Sigmoid colon (tissue), 7 donors: ENCODE data around the gene S100A7A. TPM values are rescaled to one million over a fixed set of nuclear protein-coding genes. Genes with fewer than 3 reads are reported as not detected.

Source experiments
- DNase-seq: peaks from one replicate; pipeline ENCODE4 v3.0.0-alpha.2; 2019
- H3K27ac ChIP-seq, 4 donors: fragments of 200-600 bp; sonication (generic); one replicate each; pipeline ENCODE4 v1.5.1; 2016 to 2019; ENCODE audit warnings: mild to moderate bottlenecking in 1 of 4
- H3K27me3 ChIP-seq, 3 donors: fragments of 200-600 bp; sonication (generic); one replicate each; pipeline ENCODE4 v1.5.1; 2019; ENCODE audit warnings: mild to moderate bottlenecking in 1 of 3
- H3K36me3 ChIP-seq, 4 donors: fragments of 200-600 bp; sonication (generic); one replicate each; pipeline ENCODE4 v1.5.1; 2016 to 2019
- H3K4me1 ChIP-seq, 4 donors: fragments of 200-600 bp; sonication (generic); one replicate each; pipeline ENCODE4 v1.5.1; 2017 to 2019
- H3K4me3 ChIP-seq, 4 donors: fragments of 200-600 bp; sonication (generic); one replicate each; pipeline ENCODE4 v1.5.1; 2017 to 2019; ENCODE audit warnings: mild to moderate bottlenecking in 2 of 4, moderate library complexity in 1 of 4
- H3K9me3 ChIP-seq, 4 donors: fragments of 200-600 bp in 3 of 4; sonication (generic) in 3 of 4; one replicate each; pipeline versions ENCODE4 v1.5.1 to v1.6.1; 2013 to 2019
- EP300 ChIP-seq, 4 donors: sonication (generic); formaldehyde crosslinking; IDR thresholded peaks; one replicate each; pipeline ENCODE4 v1.6.1; 2017; ENCODE audit warnings: antibody characterized with exemption in 4 of 4
- POLR2A ChIP-seq, 2 donors: fragments of 450-650 bp; IDR thresholded peaks; one replicate each; pipeline ENCODE4 v1.6.1; 2016; ENCODE audit warnings: antibody characterized with exemption in 2 of 2, mild to moderate bottlenecking in 2 of 2, moderate library complexity in 2 of 2
- POLR2AphosphoS5 ChIP-seq, 4 donors: sonication (generic); formaldehyde crosslinking; IDR thresholded peaks; one replicate each; pipeline ENCODE4 v1.6.1; 2017; ENCODE audit warnings: antibody characterized with exemption in 4 of 4
- WGBS, 2 donors: extraction: QIAGEN DNeasy Blood & Tissue Kit; methylation state at CpG; one replicate each; pipeline ENCODE4 v1.1.7; 2013; 5-methylcytosine and 5-hydroxymethylcytosine counted together
- intact Hi-C: fragments of 100-400 bp; cut with DNase I; formaldehyde crosslinking; loops from one replicate; pipeline ENCODE4 v1.15.1; 2023
- polyA plus RNA-seq, 3 donors: library from polyadenylated mRNA; stranded (reverse); fragments of 200-250 nt; gene quantifications; one replicate each; pipeline ENCODE4 v1.2.3, GENCODE V29; 2013
- total RNA-seq, 4 donors: library from RNA; depleted of rRNA; stranded (reverse); fragments of >200 nt; gene quantifications; one replicate each; pipeline ENCODE4 v1.1.0, GENCODE V29; 2016
- TF ChIP-seq, protein P1 (sequence below), 4 experiments: fragments of 450-650 bp in 3 of 4; fragments of 200-600 bp in 1 of 4; IDR thresholded peaks; one replicate each; pipeline ENCODE4 v1.5.1; 2016 to 2019; ENCODE audit warnings: antibody characterized with exemption in 4 of 4, mild to moderate bottlenecking in 3 of 4, moderate library complexity in 2 of 4
- donor health status: healthy with polysubstance abuse.
- donor health status: Bipolar disorder and iron deficiency.
- donor health status: healthy.

S100A7A gene
- total and polyA plus RNA-seq, 7 donors, result not detected

DNA sequence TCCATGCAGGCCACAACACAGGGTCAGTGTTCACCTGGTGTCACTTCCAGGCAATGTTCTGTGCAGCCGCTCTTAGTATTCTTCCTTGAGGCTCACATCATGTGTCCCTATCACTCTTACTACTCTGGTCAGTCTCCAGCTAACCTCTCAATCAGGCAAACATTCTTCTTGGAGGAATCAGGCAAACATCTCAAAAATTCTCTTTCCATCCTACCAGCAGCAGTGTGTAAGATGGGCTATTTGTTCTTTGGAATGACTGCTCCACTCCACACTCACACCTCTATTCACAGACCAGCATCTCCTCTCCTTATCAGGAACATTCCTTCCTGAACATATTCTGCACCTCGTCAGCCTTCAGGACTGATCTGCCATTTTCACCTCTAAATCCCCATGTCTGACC lies 4.0 kb downstream of the S100A7A start:
- H3K4me1 ChIP-seq, result no peaks in the 10 kb centered on the region
- DNase-seq, result no peak
- WGBS, 2 donors, result 75 to 81% methylated on average over 2 of the region's 2 CpGs
- H3K9me3 ChIP-seq, result no peaks in the 10 kb centered on the region
- no peak overlapping the region for H3K4me3 ChIP-seq
- H3K36me3 ChIP-seq, result no peaks in the 10 kb centered on the region
- H3K27me3 ChIP-seq, result peaks cover 0 to 4% (median 0%) of the 10 kb centered on the region in 3 donors
- TF ChIP-seq, protein P1, sequence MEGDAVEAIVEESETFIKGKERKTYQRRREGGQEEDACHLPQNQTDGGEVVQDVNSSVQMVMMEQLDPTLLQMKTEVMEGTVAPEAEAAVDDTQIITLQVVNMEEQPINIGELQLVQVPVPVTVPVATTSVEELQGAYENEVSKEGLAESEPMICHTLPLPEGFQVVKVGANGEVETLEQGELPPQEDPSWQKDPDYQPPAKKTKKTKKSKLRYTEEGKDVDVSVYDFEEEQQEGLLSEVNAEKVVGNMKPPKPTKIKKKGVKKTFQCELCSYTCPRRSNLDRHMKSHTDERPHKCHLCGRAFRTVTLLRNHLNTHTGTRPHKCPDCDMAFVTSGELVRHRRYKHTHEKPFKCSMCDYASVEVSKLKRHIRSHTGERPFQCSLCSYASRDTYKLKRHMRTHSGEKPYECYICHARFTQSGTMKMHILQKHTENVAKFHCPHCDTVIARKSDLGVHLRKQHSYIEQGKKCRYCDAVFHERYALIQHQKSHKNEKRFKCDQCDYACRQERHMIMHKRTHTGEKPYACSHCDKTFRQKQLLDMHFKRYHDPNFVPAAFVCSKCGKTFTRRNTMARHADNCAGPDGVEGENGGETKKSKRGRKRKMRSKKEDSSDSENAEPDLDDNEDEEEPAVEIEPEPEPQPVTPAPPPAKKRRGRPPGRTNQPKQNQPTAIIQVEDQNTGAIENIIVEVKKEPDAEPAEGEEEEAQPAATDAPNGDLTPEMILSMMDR (IDR thresholded peaks at IDR 0.05), result no peak
- TF ChIP-seq POLR2AphosphoS5 (IDR thresholded peaks at IDR 0.05), result no peak
- no peak for TF ChIP-seq POLR2A (IDR thresholded peaks at IDR 0.05)
- no peak for TF ChIP-seq EP300 (IDR thresholded peaks at IDR 0.05)
- intact Hi-C loops, result no loop called here
- no peak overlapping the region for H3K27ac ChIP-seq

DNA sequence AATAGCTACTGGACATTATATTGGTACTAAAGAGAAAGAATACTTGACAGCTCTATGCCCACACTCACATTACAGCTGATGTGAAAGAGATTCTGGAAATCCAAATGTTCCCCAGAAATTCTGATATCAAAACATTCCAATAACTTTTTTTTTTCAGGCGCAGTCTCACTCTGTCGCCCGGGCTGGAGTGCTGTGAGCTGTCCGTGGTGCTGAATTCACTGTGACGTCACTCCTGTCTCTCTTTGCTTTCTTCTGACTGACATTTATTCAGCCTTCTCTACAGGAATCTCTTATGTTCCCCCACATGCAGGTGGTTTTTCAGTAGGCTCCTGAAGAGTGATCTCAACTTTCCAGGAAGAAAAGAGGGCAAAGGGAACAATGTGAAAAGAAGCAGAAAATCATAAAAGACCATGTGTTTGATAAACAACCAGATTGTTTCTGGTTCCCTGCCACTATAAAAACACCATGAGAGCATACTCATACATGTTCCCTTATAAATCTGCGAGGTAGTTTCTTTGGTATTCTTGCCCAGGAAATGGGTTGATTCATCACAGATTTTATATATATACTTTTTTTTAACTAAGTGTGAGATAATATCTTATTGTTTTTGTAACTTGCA lies 6.2 kb downstream of the S100A7A start:
- no peak for DNase-seq
- H3K27me3 ChIP-seq, result peaks cover 0 to 4% (median 0%) of the 10 kb centered on the region in 3 donors
- intact Hi-C loops, result no loop called here
- no peaks in the 10 kb centered on the region for H3K9me3 ChIP-seq
- WGBS, 2 donors, result 7 to 8% methylated on average over 6 of the region's 6 CpGs
- TF ChIP-seq, protein P1 (IDR thresholded peaks at IDR 0.05), result no peak
- no peak for TF ChIP-seq POLR2AphosphoS5 (IDR thresholded peaks at IDR 0.05)
- TF ChIP-seq POLR2A (IDR thresholded peaks at IDR 0.05), result no peak
- no peak for TF ChIP-seq EP300 (IDR thresholded peaks at IDR 0.05)
- no peak overlapping the region for H3K4me3 ChIP-seq
- H3K36me3 ChIP-seq, result no peaks in the 10 kb centered on the region
- no peak overlapping the region for H3K27ac ChIP-seq
- no peaks in the 10 kb centered on the region for H3K4me1 ChIP-seq

DNA sequence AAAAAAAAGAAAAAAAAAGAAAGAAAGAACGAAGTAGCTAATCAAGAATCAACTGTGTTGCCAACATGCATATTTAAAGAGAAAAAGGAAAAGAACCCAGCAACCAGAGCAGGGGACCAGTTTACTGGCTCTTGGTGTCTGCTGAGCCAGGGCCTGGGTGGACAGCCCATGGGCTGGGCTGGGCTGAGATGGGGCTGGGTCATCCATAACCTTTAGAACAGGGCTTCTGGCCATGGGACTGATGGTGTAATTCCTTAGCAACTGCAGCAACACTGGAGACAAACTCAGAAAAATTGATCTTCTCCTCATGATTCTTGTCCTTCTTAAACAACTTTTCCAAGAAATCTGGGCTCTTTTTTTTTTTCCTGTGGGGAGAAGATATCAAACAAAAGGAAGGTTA lies 10.5 kb downstream of the S100A7A start:
- Histone ChIP-seq H3K4me1 (no peaks in the 10 kb centered on the region), H3K27ac (no peak overlapping the region), H3K27me3 (no peaks in the 10 kb centered on the region), H3K36me3 (no peaks in the 10 kb centered on the region), H3K4me3 (no peak overlapping the region), H3K9me3 (no peaks in the 10 kb centered on the region)
- TF ChIP-seq, protein P1 (IDR thresholded peaks at IDR 0.05), result no peak
- TF ChIP-seq EP300 (IDR thresholded peaks at IDR 0.05), result no peak
- TF ChIP-seq POLR2A (IDR thresholded peaks at IDR 0.05), result no peak
- no peak for TF ChIP-seq POLR2AphosphoS5 (IDR thresholded peaks at IDR 0.05)
- DNase-seq, result no peak
- WGBS, 2 donors, result 36 to 46% methylated on average over 1 of the region's 1 CpG
- intact Hi-C loops, result no loop called here

DNA sequence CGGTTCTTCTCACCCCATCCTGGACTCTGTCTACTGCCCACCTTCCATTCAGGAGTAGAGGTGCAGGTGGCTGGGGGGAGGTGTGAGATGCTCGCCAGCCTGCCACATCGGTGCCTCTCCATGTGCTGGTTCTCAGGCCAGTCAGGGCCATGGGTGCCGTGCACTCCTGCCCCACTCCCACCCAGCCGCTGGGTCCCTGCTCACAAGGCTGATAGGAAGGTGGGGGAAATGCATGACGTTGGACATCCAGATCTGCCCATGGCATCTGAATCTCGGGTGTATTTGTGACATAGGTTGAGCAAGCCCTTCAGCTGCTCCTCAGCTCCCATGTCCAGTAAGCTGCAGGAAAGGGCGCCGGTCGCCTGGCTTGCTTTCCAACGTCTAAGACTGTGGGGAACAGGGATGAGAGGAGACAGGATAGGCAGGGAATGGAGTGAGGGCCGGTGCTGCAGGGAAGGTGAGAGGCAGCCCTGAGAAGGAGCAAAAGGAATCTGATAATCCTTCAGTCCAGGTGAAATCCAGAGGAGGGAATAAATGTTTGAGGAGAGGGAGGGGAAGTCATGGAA lies 11.8 kb downstream of the S100A7A start:
- Histone ChIP-seq H3K27ac (no peak overlapping the region), H3K4me1 (no peaks in the 10 kb centered on the region), H3K9me3 (no peaks in the 10 kb centered on the region), H3K4me3 (no peak overlapping the region), H3K36me3 (no peaks in the 10 kb centered on the region), H3K27me3 (no peaks in the 10 kb centered on the region)
- TF ChIP-seq POLR2AphosphoS5 (IDR thresholded peaks at IDR 0.05), result no peak
- no peak for TF ChIP-seq POLR2A (IDR thresholded peaks at IDR 0.05)
- WGBS, 2 donors, result 80 to 81% methylated on average over 12 of the region's 12 CpGs
- intact Hi-C loops, result no loop called here
- DNase-seq, result no peak

DNA sequence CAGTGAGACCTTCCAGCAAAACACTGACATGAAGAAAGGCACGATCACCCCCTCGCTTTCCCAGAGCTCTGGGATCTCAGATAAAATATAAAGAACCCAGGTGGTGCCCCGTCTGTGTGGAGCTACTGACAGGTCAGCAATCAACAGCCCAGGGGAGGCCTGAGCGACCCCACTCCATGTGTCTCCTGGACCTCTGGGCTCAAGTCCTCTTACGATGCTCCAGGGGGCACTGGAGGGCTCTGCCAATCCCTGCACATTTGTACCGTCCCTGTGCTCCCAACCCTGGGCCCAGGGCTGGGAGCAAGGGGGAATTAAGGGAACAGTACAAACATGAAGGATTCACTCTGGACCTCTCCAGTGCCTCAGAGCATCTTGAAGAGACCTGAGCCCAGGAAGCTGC lies 12.5 kb downstream of the S100A7A start:
- TF ChIP-seq, protein P1 (IDR thresholded peaks at IDR 0.05), result no peak
- TF ChIP-seq EP300 (IDR thresholded peaks at IDR 0.05), result no peak
- no peak for TF ChIP-seq POLR2AphosphoS5 (IDR thresholded peaks at IDR 0.05)
- TF ChIP-seq POLR2A (IDR thresholded peaks at IDR 0.05), result no peak
- H3K9me3 ChIP-seq, result no peaks in the 10 kb centered on the region
- H3K27me3 ChIP-seq, result no peaks in the 10 kb centered on the region
- no peaks in the 10 kb centered on the region for H3K4me1 ChIP-seq
- intact Hi-C loops, result no loop called here
- no peak for DNase-seq
- H3K36me3 ChIP-seq, result no peaks in the 10 kb centered on the region
- no peak overlapping the region for H3K4me3 ChIP-seq
- H3K27ac ChIP-seq, result no peak overlapping the region
- 55 to 61% methylated on average over 6 of the region's 6 CpGs for WGBS, 2 donors
